WTC11 (cell line): ENCODE measurements around the gene TASP1.

ENCODE experiments used
- CBFB ChIP-seq: sonication (generic); formaldehyde crosslinking; IDR thresholded peaks from 2 replicates; pipeline ENCODE4 v1.8.1; 2022; ENCODE audit warnings: mild to moderate bottlenecking, low read depth, missing genetic modification reagents
- CTCF ChIP-seq: fragments of 200-600 bp; IDR thresholded peaks from 2 replicates; pipeline ENCODE4 v1.8.0; 2022; ENCODE audit warnings: antibody characterized with exemption
- ELF4 ChIP-seq: sonication (generic); formaldehyde crosslinking; IDR thresholded peaks from 2 replicates; pipeline ENCODE4 v1.8.1; 2022; ENCODE audit warnings: low read depth, mild to moderate bottlenecking, moderate library complexity, missing genetic modification reagents
- HMGXB4 ChIP-seq: sonication (generic); formaldehyde crosslinking; IDR thresholded peaks from 2 replicates; pipeline ENCODE4 v1.8.1; 2023; ENCODE audit warnings: mild to moderate bottlenecking, moderate library complexity, missing genetic modification reagents
- MXD4 ChIP-seq: fragments of 250-450 bp; sonication (Bioruptor Pico); IDR thresholded peaks from 2 replicates; pipeline ENCODE4 v1.8.0; 2021; ENCODE audit warnings: mild to moderate bottlenecking, moderate library complexity, borderline replicate concordance
- NFE2L1 ChIP-seq: sonication (generic); formaldehyde crosslinking; IDR thresholded peaks from 2 replicates; pipeline ENCODE4 v1.8.1; 2023; ENCODE audit warnings: missing genetic modification reagents
- NR2C2 ChIP-seq: sonication (generic); formaldehyde crosslinking; IDR thresholded peaks from 2 replicates; pipeline ENCODE4 v1.8.0; 2022; ENCODE audit warnings: mild to moderate bottlenecking, missing genetic modification reagents
- NR3C1 ChIP-seq: sonication (generic); formaldehyde crosslinking; conservative IDR thresholded peaks from 2 replicates; pipeline ENCODE4 v1.8.1; 2023; ENCODE audit warnings: low read depth, mild to moderate bottlenecking, missing genetic modification reagents
- TEAD4 ChIP-seq: sonication (generic); formaldehyde crosslinking; IDR thresholded peaks from 2 replicates; pipeline ENCODE4 v1.8.0; 2022; ENCODE audit warnings: mild to moderate bottlenecking, missing genetic modification reagents
- ZNF232 ChIP-seq: sonication (generic); formaldehyde crosslinking; IDR thresholded peaks from 2 replicates; pipeline ENCODE4 v1.8.0; 2022; ENCODE audit warnings: mild to moderate bottlenecking, missing genetic modification reagents
- ZNF671 ChIP-seq: fragments of 250-450 bp; sonication (Bioruptor Pico); IDR thresholded peaks from 2 replicates; pipeline ENCODE4 v1.8.0; 2021; ENCODE audit warnings: mild to moderate bottlenecking
- TF ChIP-seq, protein P1 (sequence below): sonication (generic); formaldehyde crosslinking; IDR thresholded peaks from 2 replicates; pipeline ENCODE4 v1.8.1; 2022; ENCODE audit warnings: missing genetic modification reagents, borderline replicate concordance
- TF ChIP-seq, protein P2 (sequence below): sonication (generic); formaldehyde crosslinking; IDR thresholded peaks from 2 replicates; pipeline ENCODE4 v1.8.1; 2023; ENCODE audit warnings: mild to moderate bottlenecking, missing genetic modification reagents, moderate library complexity

DNA sequence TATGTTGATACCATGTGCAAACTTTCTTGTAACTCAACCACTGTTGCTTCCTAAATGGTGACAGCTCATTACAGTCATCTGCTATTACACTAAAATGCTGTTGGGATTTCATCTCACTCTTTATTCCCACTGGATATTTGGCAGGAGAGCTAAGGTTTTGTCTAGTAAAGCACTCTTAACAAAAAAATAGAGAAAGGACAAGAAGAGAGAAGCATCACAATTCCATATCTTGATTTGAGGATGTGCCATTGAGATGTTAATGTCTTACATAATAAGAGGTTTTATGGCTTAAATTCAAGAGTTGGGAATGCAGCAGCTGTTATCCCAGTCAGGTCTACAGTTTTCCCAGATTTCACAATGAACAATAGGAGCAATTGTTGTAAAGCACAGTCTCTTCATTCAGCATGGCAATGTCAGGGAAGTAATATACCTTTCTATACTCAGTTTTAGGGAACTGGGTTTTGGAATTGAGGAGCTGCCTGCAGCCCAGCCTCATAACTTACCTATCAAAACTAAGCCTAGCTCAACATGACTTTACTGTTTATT, 282.7 kb downstream of the TASP1 start:
- TF ChIP-seq, protein P1, sequence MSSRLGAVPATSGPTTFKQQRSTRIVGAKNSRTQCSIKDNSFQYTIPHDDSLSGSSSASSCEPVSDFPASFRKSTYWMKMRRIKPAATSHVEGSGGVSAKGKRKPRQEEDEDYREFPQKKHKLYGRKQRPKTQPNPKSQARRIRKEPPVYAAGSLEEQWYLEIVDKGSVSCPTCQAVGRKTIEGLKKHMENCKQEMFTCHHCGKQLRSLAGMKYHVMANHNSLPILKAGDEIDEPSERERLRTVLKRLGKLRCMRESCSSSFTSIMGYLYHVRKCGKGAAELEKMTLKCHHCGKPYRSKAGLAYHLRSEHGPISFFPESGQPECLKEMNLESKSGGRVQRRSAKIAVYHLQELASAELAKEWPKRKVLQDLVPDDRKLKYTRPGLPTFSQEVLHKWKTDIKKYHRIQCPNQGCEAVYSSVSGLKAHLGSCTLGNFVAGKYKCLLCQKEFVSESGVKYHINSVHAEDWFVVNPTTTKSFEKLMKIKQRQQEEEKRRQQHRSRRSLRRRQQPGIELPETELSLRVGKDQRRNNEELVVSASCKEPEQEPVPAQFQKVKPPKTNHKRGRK (CRISPR knock-in tag) = no peak
- TF ChIP-seq CTCF = no peak
- no peak for TF ChIP-seq NR3C1 (CRISPR knock-in tag)
- no peak for TF ChIP-seq ZNF671 (CRISPR knock-in tag)
- TF ChIP-seq MXD4 = no peak
- TF ChIP-seq CBFB (CRISPR knock-in tag) = no peak
- no peak for TF ChIP-seq NFE2L1
- no peak for TF ChIP-seq TEAD4 (CRISPR knock-in tag)
- TF ChIP-seq, protein P2, sequence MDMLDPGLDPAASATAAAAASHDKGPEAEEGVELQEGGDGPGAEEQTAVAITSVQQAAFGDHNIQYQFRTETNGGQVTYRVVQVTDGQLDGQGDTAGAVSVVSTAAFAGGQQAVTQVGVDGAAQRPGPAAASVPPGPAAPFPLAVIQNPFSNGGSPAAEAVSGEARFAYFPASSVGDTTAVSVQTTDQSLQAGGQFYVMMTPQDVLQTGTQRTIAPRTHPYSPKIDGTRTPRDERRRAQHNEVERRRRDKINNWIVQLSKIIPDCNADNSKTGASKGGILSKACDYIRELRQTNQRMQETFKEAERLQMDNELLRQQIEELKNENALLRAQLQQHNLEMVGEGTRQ (CRISPR knock-in tag) = no peak
- no peak for TF ChIP-seq ELF4 (CRISPR knock-in tag)
- TF ChIP-seq HMGXB4 (CRISPR knock-in tag) = no peak
- no peak for TF ChIP-seq ZNF232 (CRISPR knock-in tag)
- no peak for TF ChIP-seq NR2C2
